Activated T-helper 1 cell treated with anti-CD3 and anti-CD28 coated beads, Interleukin-12 subunit alpha, Interleukin-12 subunit beta, Interleukin-2, Interleukin-4 antibody, amounts not matched to agents 30 ng/mL and 10 ng/mL and 1 ng/mL, durations not matched to agents 14 hours and 24 hours and 36 hours (primary cell): Measurements from ENCODE around the gene CTDSPL. TPM values are rescaled to one million over a fixed set of nuclear protein-coding genes. Genes with fewer than 3 reads are reported as not detected.
"Not testable (repeated sequence)": the region's sequence is repeated elsewhere in the genome, so short reads cannot be mapped to it uniquely, and the experiment has no call there.

Experiments
- DNase-seq: peaks from one replicate; pipeline ENCODE4 v3.0.0; 2021; ENCODE audit warnings: low spot score
- H3K27ac Mint-ChIP-seq: one replicate; pipeline ENCODE4 v1.8.0; 2021; ENCODE audit warnings: mild to moderate bottlenecking, mixed read lengths
- H3K27me3 Mint-ChIP-seq: one replicate; pipeline ENCODE4 v1.8.0; 2022; ENCODE audit warnings: mild to moderate bottlenecking, moderate library complexity, mixed read lengths; ENCODE audit not compliant: insufficient read depth
- H3K36me3 Mint-ChIP-seq: one replicate; pipeline ENCODE4 v1.8.0; 2021; ENCODE audit warnings: low read depth, mixed read lengths
- H3K4me1 Mint-ChIP-seq: one replicate; pipeline ENCODE4 v1.8.0; 2021; ENCODE audit warnings: low read depth, mixed read lengths
- H3K4me3 Mint-ChIP-seq: one replicate; pipeline ENCODE4 v1.8.0; 2021; ENCODE audit warnings: mild to moderate bottlenecking, moderate library complexity, mixed read lengths
- H3K9me3 Mint-ChIP-seq: one replicate; pipeline ENCODE4 v1.8.0; 2021; ENCODE audit warnings: mixed read lengths
- intact Hi-C: fragments of 100-400 bp; cut with micrococcal nuclease; formaldehyde crosslinking; loops from one replicate; pipeline ENCODE4 v1.15.1; 2024
- total RNA-seq: library from RNA; stranded (reverse); gene quantifications from 2 replicates; pipeline ENCODE4 v1.2.3, GENCODE V29; 2022

The CTDSPL gene
- total RNA-seq, 1 donor from 2014 or later: 3.7 TPM

DNA sequence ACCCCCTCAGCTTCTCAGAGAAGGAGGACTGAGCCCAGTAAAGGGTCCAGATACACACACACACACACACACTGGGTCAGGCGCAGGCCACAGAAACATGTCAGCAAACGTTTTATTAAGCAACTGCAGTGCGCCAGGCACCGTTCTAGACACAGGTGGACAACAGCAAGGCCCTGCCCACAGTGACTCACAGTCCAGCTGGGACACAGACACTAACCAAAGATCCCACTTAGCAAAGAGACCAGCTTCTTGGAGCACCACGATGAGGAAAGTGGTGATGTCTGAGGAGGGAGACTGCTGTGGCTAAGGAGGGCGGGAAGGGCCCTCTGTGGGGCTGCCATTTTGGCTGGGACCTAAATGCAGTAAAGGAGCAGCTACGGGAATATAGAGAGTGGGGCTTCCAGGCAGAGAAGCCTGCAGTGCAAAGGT, 126.1 kb downstream of the CTDSPL start:
- no peaks in the 10 kb centered on the region for H3K4me1 Mint-ChIP-seq
- intact Hi-C loops: no loop called here
- H3K27ac Mint-ChIP-seq: no peak overlapping the region
- DNase-seq: no peak
- H3K4me3 Mint-ChIP-seq: no peak overlapping the region
- no peaks in the 10 kb centered on the region for H3K36me3 Mint-ChIP-seq
- no peaks in the 10 kb centered on the region for H3K9me3 Mint-ChIP-seq
- H3K27me3 Mint-ChIP-seq: peaks cover 4% of the 10 kb centered on the region

DNA sequence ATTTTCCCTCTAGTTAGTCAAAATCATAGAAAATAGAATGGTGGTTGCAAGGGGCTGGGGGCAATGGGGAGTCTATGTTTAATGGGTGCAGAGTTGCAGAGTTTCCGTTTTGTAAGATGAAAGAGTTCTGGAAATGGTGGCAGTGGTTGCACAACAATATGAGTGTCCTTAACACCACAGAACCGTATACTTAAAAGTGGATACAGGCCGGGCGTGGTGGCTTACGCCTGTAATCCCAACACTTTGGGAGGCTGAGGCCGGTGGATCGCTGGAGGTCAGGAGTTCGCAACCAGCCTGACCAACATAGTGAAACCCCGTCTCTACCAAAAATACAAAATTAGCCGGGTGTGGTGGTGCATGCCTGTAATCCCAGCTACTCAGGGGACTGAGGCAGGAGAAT, 126.7 kb downstream of the CTDSPL start:
- H3K9me3 Mint-ChIP-seq, H3K36me3 Mint-ChIP-seq, H3K4me1 Mint-ChIP-seq, H3K27ac Mint-ChIP-seq, intact Hi-C loops, H3K4me3 Mint-ChIP-seq, DNase-seq, H3K27me3 Mint-ChIP-seq: not testable (repeated sequence)

DNA sequence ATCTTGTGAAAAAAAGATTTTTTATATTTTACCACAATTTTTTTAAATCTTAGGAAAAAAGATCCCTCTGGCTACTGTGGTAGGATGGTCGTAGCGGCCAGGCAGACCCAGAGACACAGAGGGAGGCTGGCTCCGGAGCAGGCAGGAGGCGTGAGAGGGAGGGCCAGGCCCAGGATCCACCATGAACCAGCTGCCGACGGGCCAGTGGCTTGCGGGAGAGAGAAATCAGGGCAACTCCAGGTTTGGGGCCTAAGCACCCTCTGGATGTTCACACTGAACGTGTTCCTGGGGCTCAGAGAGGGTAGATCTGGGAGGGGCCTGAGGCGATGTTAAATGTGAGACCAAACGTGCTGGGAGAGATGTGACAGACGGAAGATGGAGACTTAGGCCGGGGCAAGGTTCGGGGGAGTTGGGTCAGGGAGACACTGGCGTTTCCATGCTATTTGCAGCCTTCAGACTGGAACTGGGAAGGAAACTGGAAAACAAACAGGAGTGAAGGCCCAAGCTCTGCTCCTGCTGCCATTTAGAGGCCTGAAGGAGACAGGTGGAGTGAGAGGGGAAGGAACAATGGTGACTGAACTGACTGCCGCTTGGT, 127.3 kb downstream of the CTDSPL start:
- H3K27me3 Mint-ChIP-seq: peaks cover 4% of the 10 kb centered on the region
- peaks cover 12% of the 10 kb centered on the region for H3K4me1 Mint-ChIP-seq
- no peaks in the 10 kb centered on the region for H3K36me3 Mint-ChIP-seq
- no peaks in the 10 kb centered on the region for H3K9me3 Mint-ChIP-seq
- DNase-seq: no peak
- intact Hi-C loops: no loop called here
- no peak overlapping the region for H3K4me3 Mint-ChIP-seq
- no peak overlapping the region for H3K27ac Mint-ChIP-seq

DNA sequence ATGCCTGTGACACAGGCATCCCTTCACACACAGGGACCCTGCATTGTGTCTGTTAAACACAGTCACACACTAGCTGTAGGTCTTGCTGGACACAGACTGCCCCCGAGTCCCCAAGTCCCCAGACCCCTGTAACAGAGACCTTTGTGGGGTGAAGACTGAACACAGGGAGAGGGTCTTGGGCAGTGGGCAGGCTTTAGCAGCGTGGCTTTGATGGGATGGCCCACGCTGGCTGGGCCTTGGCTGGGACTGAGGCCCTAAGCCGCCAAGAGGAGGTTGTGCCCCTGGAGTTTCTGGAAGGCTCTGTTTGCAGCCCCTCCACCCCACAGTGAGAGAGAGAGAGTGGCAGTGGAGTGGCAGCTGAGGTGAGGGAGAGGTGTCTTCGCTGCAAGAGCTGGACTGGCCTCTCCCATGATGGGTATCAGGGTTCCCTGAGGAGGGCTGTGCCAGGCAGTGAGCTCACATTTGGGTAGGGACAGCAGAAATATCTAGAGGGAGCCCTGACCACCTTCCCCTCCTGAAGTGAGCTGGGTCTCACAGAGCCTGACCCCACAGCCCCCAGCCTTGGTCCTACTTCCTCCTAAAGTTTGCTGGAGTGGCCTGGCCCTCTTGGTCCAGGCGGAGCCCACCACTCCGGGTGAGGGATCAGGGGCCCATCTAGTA, 128.3 kb downstream of the CTDSPL start:
- H3K4me1 Mint-ChIP-seq: peaks cover 21% of the 10 kb centered on the region
- H3K27ac Mint-ChIP-seq: no peak overlapping the region
- no peaks in the 10 kb centered on the region for H3K9me3 Mint-ChIP-seq
- H3K27me3 Mint-ChIP-seq: peaks cover 4% of the 10 kb centered on the region
- no peaks in the 10 kb centered on the region for H3K36me3 Mint-ChIP-seq
- DNase-seq: no peak
- no peak overlapping the region for H3K4me3 Mint-ChIP-seq
- intact Hi-C loops: loop anchor here (5.0 kb wide), 1 partner anchor 462 kb away; the partner anchor contains the start of gene ACVR2B

DNA sequence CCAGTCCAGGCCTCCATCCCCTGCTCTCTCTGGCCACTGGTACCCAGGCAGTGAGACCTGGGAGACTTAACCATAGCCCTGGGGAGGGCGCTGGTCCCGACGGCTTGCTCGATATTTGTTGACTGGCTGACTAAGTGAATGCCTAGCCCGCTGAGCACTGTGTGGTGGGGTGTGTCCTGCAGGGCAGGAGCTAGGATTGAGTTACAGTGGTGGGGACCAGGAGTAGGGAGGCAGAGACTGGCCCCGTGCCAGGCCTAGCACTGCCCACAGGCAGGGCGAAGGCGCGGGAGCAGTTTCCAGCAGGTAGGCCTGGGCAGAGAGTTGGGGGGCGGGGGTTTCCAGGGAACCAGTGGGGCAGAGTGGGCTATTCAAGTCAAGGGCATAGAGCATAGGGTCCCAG, 128.8 kb downstream of the CTDSPL start, which contains the start of gene VILL:
Gene VILL (plus strand): TSS at position 260 of the 400 bp plus-strand sequence. CDS start 2,887 bp downstream, outside the sequence.
- DNase-seq: no peak
- intact Hi-C loops: loop anchor here (5.0 kb wide), 1 partner anchor 462 kb away; the partner anchor contains the start of gene ACVR2B
- H3K36me3 Mint-ChIP-seq: peaks cover under 1% of the 10 kb centered on the region
- no peaks in the 10 kb centered on the region for H3K9me3 Mint-ChIP-seq
- no peak within 1 kb of the TSS for H3K27ac Mint-ChIP-seq
- no peak within 1 kb of the TSS for H3K4me3 Mint-ChIP-seq
- H3K27me3 Mint-ChIP-seq: peaks cover 4% of the 10 kb centered on the region
- peaks cover 27% of the 10 kb centered on the region for H3K4me1 Mint-ChIP-seq

GRCh38 chr3:37991109-37991508, 129.4 kb downstream of the CTDSPL start:
- Mint-ChIP-seq H3K4me1 (peaks cover 33% of the 10 kb centered on the region), H3K27me3 (peaks cover 4% of the 10 kb centered on the region), H3K9me3 (no peaks in the 10 kb centered on the region), H3K27ac (no peak overlapping the region), H3K4me3 (no peak overlapping the region), H3K36me3 (peaks cover 6% of the 10 kb centered on the region)
- intact Hi-C loops: loop anchor here (5.0 kb wide), 1 partner anchor 461 kb away; the partner anchor contains the start of gene ACVR2B
- DNase-seq: no peak

DNA sequence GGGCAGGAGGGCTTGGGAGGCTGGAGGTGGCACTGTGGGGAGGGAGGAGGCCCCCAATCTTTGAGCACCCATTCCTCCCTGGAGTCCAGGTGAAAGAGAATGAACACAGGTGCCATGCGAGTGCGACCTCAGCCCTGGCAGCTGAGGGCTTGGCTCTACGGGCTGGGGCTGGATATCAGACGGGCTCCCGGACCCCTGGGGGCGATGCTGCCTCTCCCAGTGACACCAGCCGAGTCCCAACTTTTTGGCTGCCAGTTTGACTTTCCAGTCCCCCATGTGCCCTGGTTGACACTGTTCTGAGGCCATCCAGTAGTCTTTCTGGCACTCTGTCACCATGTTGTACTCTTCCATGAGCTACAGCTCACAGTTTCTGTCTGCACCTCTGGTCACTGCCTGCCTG, 130.1 kb downstream of the CTDSPL start:
- Mint-ChIP-seq H3K27ac (no peak overlapping the region), H3K4me3 (no peak overlapping the region), H3K27me3 (peaks cover 4% of the 10 kb centered on the region), H3K36me3 (peaks cover 9% of the 10 kb centered on the region), H3K4me1 (peaks cover 40% of the 10 kb centered on the region), H3K9me3 (no peaks in the 10 kb centered on the region)
- no peak for DNase-seq
- intact Hi-C loops: loop anchor here (5.0 kb wide), 1 partner anchor 460 kb away; the partner anchor contains the start of gene ACVR2B

GRCh38 chr3:37992271-37993066, 130.8 kb downstream of the CTDSPL start:
- no peak for DNase-seq
- Mint-ChIP-seq H3K4me3 (peak overlapping the region; percentile 91), H3K27ac (no peak overlapping the region), H3K4me1 (peaks cover 44% of the 10 kb centered on the region), H3K9me3 (no peaks in the 10 kb centered on the region), H3K36me3 (peaks cover 11% of the 10 kb centered on the region), H3K27me3 (peaks cover 4% of the 10 kb centered on the region)
- intact Hi-C loops: loop anchor here (5.0 kb wide), 1 partner anchor 460 kb away; the partner anchor contains the start of gene ACVR2B

- H3K4me3 Mint-ChIP-seq: peak overlapping the region; percentile 91
- intact Hi-C loops: loop anchor here (5.0 kb wide), 1 partner anchor 459 kb away; the partner anchor contains the start of gene ACVR2B
- no peaks in the 10 kb centered on the region for H3K9me3 Mint-ChIP-seq
- H3K4me1 Mint-ChIP-seq: peaks cover 45% of the 10 kb centered on the region
- H3K27ac Mint-ChIP-seq: no peak overlapping the region
- DNase-seq: no peak
- H3K36me3 Mint-ChIP-seq: peaks cover 11% of the 10 kb centered on the region
- peaks cover 4% of the 10 kb centered on the region for H3K27me3 Mint-ChIP-seq
Measured at GRCh38 chr3:37993067-37993455, 131.4 kb downstream of the CTDSPL start.

DNA sequence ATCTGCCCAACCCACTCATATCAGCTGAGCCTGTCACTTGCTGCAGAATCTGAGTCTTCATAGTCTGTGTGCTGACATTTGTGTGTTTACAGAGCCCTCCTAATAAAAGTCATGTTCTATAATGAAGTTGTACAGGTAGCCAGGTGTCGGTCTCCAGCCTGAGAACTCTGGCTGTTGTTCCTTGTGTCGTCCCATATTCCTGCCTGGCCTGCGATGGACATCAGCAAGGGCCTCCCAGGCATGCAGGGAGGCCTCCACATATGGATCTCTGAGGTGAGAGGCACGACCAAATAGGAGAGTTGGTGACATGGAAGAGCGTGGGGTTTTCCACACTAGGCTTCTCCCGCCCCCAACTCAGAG, 131.8 kb downstream of the CTDSPL start:
- Mint-ChIP-seq H3K27ac (peak overlapping the region; percentile 93), H3K4me3 (peak overlapping the region; percentile 91), H3K27me3 (peaks cover 4% of the 10 kb centered on the region), H3K36me3 (peaks cover 11% of the 10 kb centered on the region), H3K9me3 (no peaks in the 10 kb centered on the region), H3K4me1 (peaks cover 49% of the 10 kb centered on the region)
- intact Hi-C loops: loop anchor here (5.0 kb wide), 1 partner anchor 459 kb away; the partner anchor contains the start of gene ACVR2B
- no peak for DNase-seq

GRCh38 chr3:37993820-37994638, 132.3 kb downstream of the CTDSPL start:
- H3K4me3 Mint-ChIP-seq: peak overlapping the region; percentile 91
- H3K9me3 Mint-ChIP-seq: no peaks in the 10 kb centered on the region
- peaks cover 4% of the 10 kb centered on the region for H3K27me3 Mint-ChIP-seq
- intact Hi-C loops: loop anchor here (1.0 to 5.0 kb wide), 4 partner anchors 143 to 503 kb away; partner anchors contain the start of genes ACAA1, ACVR2B, EXOG and XYLB
- peaks cover 11% of the 10 kb centered on the region for H3K36me3 Mint-ChIP-seq
- peak overlapping the region; percentile 93 for H3K27ac Mint-ChIP-seq
- H3K4me1 Mint-ChIP-seq: peaks cover 52% of the 10 kb centered on the region
- peak; percentile 47 for DNase-seq

DNA sequence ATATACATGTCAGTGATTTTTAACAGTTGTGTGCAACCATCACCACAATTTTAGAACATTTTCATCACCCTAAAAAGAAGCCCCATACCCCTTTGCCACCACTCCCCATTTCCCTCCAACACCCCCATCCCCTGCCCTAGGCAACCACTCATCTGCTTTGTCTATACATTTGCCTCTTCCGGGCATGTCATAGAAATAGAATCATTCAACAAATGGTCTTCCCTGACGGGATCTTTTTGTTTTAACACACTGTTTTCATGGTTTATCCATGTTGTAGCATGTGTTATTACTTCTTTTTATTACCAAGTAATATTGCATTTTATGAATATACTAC, 132.9 kb downstream of the CTDSPL start:
- Mint-ChIP-seq H3K4me3 (peak overlapping the region; percentile 91), H3K27ac (peak overlapping the region; percentile 93), H3K36me3 (peaks cover 13% of the 10 kb centered on the region), H3K9me3 (no peaks in the 10 kb centered on the region), H3K27me3 (peaks cover 4% of the 10 kb centered on the region), H3K4me1 (peaks cover 58% of the 10 kb centered on the region)
- DNase-seq: no peak
- intact Hi-C loops: loop anchor here (1.0 to 5.0 kb wide), 4 partner anchors 143 to 502 kb away; partner anchors contain the start of genes ACAA1, ACVR2B, EXOG and XYLB
